Kidney capillary endothelial cell (primary cell): ENCODE data around the gene KEL.

Experiments
- DNase-seq: peaks from one replicate; pipeline ENCODE4 v3.0.0-alpha.2; 2018; ENCODE audit warnings: low spot score

KEL gene

GRCh38 chr7:142898377-142899170 lies 63.6 kb downstream of the KEL start:
- DNase-seq: no peak

DNA sequence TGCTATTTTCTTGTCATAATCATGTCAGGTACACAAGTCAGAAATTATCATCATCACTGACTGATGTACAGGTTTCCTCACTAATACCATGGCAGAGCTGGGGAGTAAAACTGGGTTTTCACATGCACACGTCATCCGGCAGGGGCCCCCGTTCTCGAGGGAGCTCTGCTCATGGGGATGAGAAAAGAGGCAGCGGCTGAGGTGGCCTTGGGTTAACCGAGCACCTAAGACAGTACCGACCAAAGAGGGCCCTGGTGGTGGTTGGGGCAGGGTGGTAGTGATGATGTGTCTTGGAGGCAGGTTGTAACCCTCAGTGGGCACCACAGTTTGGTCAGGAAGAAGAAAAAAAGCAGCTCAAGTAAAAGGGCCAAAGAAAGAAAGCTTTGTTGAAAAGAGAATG lies 64.5 kb downstream of the KEL start:
- no peak for DNase-seq

DNA sequence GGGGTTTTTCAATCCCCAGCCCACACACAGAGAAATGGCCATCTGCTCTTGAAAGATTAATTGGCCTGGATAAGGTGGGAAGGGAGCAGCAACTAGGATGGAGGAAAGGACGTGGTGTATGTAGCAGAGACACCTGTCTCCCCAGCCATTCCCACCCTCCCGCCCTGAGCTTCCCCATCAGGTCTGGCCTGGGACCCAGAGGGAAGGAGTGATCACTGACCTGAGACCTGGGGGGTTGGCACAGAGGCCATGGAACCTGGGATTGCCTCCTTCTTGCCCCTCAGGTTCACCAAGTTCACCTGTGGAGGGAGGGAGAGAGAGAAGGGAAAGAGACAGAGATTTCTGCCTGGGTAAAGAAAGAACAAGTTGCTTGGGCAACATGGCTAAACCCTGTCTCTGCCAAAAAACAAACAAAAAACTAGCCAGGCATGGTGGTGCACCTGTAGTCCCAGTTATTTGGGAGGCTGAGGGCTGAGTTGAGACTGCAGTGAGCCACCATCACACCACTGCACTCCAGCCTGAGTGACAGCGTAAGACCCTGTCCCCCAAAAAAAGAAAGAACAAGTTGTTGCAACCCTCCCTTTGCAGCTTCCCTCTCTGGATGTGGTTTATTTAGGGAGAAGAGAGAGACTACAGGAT lies 65.3 kb downstream of the KEL start:
- no peak for DNase-seq

DNA sequence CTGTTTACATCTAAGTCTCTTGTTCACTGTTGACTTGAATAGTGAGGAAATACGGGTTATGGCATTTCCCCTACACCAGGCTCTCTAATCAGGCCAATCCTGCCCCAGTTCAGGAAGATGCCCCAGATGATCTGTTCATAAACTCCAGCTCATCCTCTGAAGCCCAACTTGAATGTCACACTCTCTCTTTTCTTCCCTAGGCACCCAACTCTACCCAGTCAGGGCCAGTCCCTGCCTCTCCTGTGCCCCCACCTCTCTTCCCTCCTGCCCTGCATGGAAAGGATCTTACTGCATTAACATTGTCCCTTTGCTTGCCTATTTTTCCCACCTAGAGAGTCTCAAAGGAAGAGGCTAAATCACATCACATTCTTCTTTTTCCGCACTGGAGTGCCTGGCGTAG lies 66.0 kb downstream of the KEL start:
- DNase-seq: no peak

GRCh38 chr7:142894985-142895593 lies 67.1 kb downstream of the KEL start:
- DNase-seq: no peak

DNA sequence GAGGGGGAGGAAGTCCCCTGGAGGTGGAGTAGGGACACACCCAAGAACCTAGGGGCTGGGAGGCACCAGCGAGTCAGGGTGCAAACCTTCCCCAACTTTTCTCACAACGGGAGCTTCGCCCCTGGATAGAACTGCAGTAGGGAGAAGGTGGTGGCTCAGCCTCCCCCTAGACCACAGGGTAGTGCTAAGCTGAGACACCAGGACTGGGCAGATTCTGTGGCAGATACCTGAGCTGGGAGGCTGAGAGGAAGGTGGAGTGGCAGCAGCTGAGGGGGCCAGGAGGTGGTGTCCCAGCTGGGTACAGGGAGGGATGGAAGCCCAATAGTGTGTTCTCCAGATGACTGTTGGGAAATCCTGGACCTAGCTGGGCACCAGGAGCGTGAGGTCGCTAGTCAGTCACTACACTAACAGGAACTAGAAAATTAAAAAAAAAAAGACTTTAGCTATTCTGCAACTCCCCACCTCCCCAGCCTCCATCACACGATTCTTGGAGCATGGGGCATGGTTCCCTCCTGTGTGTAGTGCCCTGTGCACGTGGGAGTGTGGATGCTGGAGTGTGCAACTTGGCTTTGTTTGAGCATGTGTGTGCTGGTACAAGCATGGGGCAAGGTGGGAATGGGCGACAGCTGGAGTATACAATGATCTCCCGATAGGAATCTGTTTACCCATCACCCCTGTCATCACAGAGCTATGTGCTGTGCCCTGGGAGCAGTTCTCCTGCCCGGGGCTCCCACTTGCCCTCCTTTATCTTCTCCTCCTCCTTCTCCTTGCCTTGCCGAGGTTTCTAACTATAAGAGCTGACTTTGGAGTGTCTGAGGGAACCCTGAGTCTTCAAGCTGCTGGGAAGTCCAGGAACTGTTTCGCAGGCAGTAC lies 67.8 kb downstream of the KEL start:
- no peak for DNase-seq

- DNase-seq: no peak
Observed at GRCh38 chr7:142892951-142893350, 69.2 kb downstream of the KEL start.

DNA sequence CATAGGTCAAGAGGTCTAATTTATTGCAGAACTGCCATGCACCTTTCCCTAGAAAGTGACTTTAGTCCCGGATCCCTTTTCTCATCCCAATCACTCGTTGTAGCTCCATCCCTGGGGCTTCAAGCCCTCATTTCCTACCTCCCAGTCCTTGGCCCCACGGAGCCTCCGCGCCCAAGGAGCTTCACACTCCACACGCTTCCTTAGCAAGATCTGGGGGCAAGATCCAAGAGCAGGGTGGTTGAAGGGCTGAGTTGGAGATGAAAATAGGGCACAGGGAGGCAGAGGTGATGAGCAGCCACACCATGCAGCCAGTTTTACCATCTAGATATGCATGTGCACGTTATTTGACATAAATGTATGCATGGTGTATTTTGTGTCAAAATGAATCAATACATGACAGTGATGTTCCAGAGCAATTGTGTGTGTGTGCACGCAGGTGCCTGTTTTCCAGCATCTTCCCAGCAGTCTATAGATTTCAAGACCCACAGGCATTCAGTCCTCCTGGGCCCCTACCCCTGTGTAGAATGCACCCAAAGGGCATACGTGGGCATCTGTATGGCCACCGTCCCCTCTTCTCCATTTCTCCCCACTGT lies 70.6 kb downstream of the KEL start:
- no peak for DNase-seq
